GM18502 (cell line): ENCODE data around the gene GHRHR.

Experiments
- ATAC-seq: cut with Tn5 transposase; IDR thresholded peaks from one replicate; pipeline ENCODE4 v1.9.1; 2021; ENCODE audit warnings: mild to moderate bottlenecking; ENCODE audit not compliant: unreplicated experiment, poor library complexity

The GHRHR gene

DNA sequence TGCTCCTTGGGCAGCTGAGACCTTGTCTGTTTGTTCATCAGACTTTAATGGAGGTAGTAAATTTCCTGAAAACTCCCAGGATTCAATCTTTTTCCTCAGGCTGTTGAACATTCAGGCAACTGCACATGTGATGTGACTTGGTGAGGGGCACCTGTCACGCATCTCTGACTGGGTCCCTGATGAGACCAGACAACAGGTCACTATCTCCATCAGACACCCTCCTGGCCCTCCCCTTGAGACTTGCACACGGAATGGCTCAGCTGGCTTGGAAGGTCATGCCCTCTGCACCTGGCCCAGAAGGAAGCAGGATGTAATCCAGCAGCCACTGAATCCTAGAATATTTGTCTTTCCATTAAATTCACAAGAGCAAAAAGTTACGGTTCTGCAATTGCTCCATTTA is 36.2 kb upstream of the GHRHR start:
- no peak for ATAC-seq

DNA sequence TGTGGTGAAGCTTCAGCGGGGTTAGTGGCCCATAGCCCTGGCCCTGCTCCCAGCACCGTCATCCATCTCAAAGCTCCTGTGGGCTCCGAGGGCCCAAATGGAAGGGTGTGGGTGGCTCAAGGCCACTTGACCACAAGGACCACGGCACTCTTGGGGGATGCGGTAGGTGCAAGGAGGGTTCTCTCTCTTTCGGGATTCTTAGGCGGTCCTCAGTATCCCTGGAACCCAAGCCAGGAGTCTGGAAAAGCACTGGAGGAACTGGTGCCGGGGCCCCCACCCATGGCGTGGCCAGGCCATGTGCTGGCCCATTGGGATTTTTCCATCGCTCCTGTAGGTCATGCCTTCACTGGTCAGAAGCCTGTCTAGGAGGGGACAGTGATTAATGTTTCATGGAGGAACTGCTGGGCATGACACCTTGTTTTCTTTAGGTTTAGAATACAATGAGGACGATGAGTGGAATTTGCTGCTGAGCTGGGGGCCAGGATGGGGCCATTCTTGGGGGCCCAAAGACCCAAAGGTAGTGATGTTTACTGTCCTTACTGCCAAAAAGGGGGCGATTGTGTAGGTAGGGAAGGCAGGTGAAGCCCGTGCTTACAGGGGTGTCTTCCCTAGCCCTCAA is 35.4 kb upstream of the GHRHR start:
- ATAC-seq, result no peak

DNA sequence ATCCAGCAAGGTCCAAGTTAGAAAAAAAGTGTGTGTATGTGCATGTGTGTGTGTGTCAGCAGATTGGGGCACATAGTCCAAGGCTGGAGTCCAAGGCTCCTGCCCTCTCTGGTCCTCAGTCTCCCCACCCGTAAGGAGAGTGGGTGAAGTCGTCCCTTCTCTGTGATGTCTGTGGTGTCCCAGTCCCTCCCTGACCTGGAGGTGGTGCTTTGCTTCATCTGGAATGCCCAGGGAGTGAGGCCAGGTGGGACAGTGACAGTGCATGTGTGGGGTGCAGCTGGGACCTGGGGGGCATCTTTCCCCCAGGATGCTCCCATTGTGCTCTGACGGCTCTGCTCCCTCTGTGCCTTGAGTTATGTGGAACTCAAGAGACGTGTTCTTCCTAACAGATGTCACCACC is 34.1 kb upstream of the GHRHR start:
- no peak for ATAC-seq

DNA sequence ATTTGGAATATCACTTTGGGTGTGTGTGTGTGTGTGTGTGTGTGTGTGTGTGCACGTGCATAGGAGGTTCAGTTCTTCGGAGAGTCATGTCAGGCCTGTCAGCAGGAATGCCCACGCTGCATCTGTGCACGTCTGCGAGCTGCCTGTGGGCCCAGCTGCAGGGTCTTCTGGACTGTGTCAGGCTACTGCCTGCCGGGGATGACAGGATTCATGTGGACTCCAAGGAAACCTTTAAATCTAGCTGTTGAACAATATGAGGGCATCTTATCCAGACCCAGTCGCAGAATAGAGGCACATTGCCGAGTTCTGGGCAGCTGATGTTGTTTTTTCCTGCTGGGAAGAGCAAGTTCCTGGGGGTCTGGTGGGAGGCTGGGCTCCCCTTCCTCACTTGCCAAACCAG is 33.1 kb upstream of the GHRHR start:
- ATAC-seq, result no peak

DNA sequence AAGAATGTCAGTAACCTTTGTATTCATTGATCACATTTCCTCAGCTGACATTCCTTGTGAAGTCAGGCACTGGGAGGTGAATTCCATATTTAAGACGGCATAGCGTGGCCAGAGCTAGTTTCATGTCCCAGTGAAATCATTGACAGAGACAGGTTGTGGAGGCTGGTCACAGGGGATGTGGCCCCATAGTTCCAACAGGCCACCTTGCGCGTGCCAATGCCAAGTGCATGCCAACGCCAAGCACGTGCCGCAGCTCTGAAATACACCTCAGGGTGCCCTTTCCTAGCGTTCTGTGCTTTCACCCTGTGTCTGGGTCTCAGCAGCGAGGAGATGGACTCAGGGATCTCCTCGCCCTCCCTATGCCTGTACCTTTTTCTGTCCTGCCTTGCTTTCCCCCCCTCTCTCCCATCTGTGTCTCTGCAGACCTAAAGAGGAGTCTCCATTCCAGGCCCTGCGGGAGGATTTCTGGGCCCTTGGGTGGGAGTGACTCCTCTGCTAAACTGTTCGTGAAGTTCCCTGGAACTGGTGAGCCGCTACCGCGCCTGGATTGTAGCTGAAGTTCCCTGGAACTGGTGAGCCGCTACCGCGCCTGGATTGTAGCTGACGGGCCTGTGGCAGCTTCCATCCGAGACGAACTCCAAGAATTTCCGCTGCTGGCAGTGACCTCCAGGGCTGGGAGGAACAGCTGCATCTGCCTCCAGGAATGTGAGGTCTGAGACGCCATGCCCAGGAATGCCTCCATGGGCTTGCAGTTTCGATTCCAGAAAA is 32.4 kb upstream of the GHRHR start:
- no peak for ATAC-seq

DNA sequence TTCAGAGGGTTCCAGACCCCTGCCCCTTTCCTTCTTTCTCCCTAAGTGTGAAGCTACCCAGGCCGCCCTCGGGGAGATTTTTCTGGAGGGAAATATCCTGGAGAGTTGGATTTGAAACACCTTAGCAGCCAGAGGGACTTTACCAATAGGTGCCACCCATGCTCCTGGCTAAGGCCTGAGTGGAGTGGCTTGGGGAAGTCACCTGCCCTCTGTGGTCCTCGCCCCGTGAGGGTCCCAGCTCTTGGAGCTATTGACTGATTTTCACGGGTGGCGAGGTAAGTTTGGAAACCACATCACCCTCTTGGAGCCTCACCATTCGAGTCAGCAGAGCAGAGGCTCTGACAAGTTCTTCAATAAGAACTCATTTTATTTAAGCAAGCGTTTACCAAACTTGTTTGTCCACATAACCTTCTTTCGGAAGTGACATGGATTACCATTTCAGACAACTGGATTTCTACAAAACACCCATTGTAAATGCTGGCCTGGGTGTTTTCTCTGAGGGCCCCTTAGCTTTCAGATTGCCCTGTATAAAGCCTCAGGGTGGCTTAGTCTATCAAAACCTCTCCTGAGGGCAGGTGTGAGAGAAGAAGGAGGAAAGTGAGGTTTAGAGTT is 31.7 kb upstream of the GHRHR start:
- no peak for ATAC-seq

DNA sequence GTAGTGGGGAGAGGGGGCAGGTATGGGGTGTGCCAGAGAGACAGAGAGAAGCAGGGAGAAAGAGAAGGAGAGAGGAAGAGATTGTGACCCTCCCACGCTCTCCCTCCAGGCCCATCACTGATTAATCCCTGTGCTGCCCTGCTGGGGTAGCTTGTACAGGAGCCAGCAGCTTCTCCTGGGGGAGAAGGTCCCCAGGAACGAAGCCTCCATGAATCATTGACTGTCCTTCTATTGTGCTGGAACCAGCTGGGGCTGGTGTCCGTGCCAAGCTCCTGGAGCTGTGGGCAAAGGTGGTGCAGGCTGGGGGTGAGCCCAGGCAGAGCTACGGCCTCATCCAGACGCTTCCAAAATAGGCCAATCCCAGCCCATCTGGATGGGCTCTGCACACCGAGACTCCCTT is 31.2 kb upstream of the GHRHR start:
- ATAC-seq, result no peak

DNA sequence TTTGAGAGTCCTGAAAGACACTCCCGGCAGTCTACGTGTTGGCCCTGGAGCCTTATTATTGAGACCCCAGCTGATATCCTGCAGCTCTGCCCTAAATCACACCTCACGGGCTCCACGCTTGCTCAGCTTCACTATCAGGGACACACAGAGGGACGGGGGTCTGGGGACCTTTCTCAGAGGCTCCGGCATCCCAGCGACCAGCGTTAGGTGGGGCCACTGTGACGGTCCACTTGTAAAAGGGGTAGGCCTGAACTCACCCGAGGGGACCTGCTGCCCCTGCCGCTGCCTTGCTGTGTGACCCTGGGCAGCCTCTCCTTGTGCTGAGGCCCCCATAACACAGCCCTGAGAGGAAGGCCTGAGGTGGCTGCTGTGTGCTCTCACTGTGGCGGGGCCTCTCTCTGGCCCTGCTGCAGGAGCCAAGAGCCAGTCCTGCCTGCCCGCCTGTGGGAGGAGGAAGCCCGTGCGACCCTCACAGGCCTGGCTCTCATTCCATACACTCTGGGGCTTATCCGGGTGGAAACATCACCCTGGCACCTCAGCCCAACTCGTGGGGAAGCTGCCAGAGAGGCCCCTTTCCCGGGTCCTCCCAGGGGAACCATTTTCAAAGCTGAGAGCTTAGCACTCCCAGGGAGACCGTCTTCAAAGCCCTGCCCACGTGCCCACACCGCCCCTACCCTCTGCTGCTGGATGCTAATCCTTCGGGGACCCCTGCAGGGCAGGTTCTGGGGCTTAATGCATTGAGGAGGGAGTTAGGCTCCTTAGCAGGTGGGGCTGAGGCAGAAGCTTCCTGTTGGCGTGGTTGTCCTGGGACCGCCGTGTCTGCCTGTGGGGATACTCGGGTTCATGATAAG is 30.4 kb upstream of the GHRHR start:
- ATAC-seq, result no peak

DNA sequence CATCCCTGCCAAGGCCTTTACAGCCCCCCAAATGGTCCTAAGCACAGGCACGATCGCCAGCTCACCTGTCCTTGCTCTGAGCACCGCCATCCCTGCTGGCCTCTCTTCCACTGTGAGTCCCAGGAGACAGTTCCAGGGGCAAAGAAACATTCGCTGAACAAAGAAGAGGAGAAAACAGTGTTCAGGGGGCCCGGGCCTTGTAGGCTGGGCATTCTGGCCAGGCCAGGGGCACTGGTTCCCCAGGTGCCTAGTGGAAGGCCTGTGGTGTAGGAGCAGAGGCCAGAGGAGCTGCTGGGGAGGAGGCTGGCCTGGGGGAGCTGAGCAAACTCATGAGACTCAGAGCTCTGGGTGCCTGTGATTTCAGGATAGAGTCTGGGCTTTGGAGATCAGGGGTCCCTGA is 29.5 kb upstream of the GHRHR start:
- ATAC-seq, result no peak

DNA sequence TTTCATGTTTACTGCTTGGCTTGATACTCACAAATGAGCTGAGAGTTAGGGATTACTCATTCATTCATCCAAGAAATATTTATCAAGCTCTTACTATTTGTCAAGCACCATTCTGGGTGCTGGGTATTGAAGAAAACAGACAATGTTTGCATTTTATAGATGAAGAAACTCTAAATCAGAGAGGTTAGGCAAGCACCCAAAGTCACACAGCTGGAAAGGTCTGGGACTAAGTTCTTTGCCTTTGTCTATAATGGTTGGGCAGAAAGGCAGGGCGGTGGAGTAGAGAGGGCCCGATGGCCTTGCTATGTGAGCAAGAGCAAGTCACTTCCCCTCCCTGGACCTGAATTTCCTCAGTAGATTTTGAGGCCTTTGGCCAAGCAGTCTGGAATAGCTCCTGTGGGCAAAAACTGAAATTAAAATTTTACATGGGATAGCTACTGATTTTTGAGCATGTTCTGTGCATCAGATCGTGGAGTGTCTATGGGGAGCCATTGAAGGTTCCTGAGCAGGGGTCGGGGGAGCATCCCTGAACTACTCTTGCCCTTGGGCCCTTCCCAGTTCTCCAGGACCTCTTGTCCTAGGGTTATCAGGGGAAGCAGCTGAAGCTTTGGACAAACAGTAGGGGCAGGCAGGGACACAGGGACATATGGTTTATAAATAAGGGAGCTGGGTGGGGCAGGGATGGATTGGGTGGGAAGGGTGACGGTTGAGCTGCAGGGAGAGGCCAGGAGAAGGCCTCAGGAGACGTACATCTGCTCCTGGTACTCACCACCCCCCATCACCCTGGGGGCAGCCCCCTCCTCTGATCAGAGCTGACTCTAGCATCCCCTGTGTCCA is 28.8 kb upstream of the GHRHR start:
- ATAC-seq, result no peak

DNA sequence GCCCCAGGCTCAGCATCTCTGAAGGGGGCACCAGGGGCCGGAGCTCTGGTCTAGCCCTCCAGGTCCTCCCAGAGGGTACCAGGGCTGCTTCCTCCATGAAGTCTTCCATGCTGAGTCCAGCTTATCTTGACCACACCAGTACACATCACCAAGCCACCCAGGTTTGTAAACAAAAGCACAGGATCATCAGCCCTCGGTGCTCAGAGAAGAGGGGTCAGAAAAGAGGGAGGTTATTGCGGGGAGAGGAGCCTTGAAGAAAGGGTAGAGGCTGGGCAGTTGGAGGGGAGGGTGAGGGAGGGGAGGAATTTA is 28.2 kb upstream of the GHRHR start:
- ATAC-seq, result no peak

DNA sequence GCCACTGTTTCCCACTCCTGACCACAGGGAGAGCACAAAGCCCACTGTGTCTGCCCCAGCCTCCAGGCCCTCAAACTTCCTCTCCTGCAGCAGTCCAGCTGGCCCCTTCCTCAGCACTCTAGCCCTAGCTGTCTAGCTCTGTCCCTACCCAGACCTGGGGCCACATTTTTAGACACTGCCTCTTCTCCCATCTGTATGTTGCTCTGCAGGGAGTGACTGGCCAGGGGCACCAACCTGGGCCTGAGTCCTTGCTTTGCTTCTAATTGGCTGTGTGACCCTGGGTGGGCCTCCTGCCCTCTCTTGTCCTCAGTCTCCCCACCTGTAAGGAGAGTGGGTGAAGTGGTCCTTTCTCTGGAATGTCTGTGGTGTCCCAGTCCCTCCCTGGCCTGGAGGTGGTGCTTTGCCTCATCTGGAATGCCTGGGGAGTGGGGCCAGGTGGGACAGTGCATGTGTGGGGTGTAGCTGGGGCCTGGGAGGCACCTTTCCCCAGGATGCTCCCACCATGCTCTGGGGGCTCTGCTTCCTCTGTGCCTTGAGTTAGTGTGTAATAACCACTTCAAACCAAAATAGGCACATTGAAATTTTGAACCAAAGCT is 27.0 kb upstream of the GHRHR start:
- ATAC-seq, result no peak

DNA sequence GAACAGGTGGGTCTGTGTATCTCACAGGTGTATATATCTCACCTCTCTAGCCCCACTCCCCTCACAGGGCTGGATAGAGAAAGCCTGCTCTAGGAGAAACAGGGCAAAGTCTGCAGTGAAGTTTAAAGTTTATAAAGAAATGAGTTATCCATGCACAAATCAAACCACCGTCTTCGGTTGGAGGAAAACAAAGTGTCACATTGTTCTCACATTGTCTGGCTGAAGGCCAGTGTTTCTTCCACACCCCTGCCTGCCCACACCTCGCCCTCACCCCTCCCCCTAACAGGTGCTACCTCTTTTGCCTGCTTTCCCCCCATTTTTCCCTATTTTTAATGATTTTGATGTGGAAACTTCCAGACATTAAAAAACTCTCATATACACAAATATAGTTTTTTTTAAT is 26.3 kb upstream of the GHRHR start:
- ATAC-seq, result no peak

DNA sequence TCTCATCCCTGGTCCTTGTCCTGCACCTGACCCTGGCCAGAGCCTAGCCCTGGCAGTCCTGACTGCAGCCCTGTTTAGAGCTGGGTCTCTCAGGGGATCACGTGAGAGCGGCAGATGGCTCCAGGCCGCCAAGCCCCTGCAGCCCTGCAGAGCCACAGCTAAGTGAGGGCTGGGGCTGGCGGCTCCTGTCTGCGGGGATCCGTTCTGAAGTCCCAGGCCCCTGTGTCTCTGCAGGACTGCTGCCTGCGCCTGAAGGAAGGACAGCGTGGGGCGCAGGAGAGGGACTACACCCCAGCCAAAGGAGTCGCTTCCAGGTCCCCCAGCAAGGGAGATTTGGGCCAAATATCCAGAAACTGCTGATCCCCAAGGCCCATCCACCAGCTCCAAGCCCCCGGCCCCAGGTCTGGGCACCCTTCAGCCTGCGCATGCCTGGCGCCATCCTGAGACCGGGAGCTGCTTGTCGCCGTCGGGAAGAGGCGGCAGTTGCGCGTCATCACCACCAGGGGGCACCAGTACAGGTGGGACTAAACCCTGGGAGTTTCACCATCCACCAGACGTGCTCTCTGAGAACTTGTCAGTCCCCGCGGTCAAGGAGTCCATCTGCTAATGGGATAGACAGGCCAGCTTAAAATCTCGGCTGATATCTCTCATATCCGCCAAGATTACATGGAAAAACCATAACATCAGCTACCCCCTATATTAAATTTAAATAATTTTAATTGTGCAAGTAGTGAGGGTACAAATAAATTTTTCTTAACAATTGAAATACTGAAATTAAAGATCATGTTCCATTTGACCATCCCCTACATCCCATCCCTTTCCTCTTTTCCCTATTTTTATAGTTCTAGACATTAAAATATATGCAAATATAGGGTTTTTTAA is 25.1 kb upstream of the GHRHR start:
- peak; percentile 91 for ATAC-seq

DNA sequence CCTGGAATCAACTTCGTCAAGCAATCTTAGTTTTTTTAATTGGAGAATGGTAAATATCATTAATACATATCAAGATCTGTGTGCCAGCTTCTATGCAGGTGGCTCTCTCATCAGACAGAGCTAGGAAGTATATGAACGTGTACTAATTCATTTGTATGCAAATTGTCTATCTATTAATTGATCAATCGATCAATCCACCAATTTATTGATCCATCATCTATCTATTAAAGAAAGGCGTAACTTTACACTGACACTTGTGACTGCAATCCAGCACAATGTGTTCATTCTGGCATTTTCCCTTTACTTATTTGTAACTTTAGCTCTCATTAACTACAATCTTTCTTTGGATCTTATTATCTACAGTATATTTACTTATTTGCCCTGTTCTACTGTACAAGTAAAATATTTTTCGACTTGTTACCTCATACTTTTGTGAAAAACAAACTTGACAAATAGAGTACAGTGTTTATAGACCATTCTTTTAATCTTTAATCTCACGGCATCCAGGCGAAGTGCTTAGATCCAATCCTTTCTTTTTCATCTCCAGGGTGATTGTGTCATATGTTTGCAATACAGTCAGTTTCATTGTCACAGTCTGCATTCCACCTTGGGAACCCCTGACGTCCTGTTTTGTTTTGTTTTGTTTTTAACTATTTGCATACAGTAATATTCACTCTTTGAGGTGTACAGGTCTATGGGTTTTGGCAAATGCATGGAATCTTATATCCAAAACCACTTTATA is 22.0 kb upstream of the GHRHR start:
- no peak for ATAC-seq

DNA sequence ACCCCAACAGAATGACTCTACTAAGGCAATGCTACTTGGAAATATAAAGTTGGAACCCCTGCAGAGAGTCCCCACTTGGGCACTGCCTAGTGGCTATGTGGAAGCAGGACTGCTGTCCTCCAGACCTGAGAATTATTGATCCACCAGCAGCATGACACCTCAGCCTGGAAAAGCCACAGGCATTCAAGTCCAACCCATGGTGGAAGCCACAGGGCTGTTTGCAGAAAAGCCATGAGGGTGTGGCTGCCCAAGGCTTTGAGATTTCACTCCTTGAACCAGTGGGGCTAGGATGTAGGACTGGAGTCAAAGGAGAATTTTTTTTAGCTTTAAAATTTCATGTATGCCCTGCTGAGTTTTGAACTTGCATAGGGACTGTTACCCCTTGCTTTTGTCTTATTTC is 13.6 kb upstream of the GHRHR start:
- ATAC-seq, result no peak

DNA sequence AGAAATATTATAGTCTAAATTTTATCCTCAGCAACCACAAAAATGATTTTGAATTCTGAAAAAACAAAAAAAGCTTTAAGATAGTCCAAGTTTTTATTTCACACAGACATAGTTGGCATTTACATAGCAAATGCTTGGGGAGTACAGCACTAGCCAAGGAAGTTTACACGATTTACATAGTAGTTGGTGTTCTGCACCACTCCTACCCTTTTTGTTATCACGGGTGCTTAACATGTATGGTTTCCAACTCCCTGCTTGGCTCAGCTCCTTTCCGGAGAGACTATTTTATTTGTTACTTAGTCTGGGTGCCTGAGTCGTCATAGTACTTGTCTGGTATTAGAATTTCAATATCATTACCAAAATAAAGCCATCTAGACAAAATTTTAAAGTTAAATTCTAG is 8.8 kb upstream of the GHRHR start:
- ATAC-seq, result no peak

DNA sequence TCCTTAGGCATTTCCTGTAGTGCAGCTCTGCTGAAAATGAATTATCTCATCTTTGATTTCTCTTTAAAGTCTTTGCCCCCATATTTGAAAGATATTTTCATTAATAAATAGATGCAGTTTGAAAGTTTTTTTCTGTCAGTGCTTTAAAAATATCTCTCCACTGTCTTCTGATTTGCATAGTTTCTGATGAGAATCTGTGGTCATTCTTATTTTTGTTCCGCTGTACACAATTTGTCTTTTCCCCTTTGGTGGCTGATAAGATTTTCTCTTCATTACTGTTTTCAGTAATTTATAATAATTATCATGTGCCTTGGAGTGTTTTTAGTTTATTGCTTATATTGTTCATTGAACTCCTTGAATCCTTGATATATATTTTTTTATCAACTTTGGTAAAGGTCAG is 7.0 kb upstream of the GHRHR start:
- no peak for ATAC-seq
